SK-N-SH (cell line): ENCODE data around the gene PPP1R12A. TPM values are rescaled to one million over a fixed set of nuclear protein-coding genes. Genes with fewer than 3 reads are reported as not detected.

Source experiments
- CTCF ChIA-PET: fragments of 300-600, 350-600 bp; formaldehyde crosslinking; extraction: SDS; loops from one replicate; lab custom pipeline; 2021; lab: Yijun Ruan, JAX
- POLR2A ChIA-PET: fragments of 350-600 bp; sonication (Branson Sonifier 250); formaldehyde crosslinking; extraction: SDS; loops from one replicate; lab custom pipeline; 2020; ENCODE audit warnings: antibody characterized with exemption, inconsistent platforms; lab: Yijun Ruan, JAX
- DNase-seq: peaks from one replicate; pipeline ENCODE4 v3.0.0; 2012
- H2AFZ ChIP-seq: fragments of 200-600 bp; sonication (generic); 2 replicates; pipeline ENCODE4 v1.8.1; 2016; ENCODE audit warnings: antibody characterized with exemption, mild to moderate bottlenecking, low read depth
- H3F3A ChIP-seq: fragments of 200-600 bp; sonication (generic); replicated peaks from 2 replicates; pipeline ENCODE3; 2016; ENCODE audit warnings: antibody characterized with exemption, mild to moderate bottlenecking; ENCODE audit not compliant: insufficient read depth
- H3K27ac ChIP-seq, 2 experiments: fragments of 200-500 bp in 1 of 2; fragments of 200-600 bp in 1 of 2; sonication (Bioruptor generic) in 1 of 2; sonication (generic), shearing (Covaris generic) in 1 of 2; 2 replicates each; pipeline versions ENCODE4 v1.5.1 to v1.6.1; 2014 to 2016; ENCODE audit warnings: low read depth in 2 of 2, inconsistent platforms in 1 of 2, low read length in 1 of 2, mild to moderate bottlenecking in 1 of 2, mixed read lengths in 1 of 2
- H3K27me3 ChIP-seq: fragments of 200-600 bp; sonication (generic), shearing (Covaris generic); 2 replicates; pipeline ENCODE4 v1.6.1; 2016; ENCODE audit warnings: mixed run types; ENCODE audit not compliant: insufficient read depth
- H3K36me3 ChIP-seq, 2 experiments: fragments of 200-500 bp in 1 of 2; fragments of 200-600 bp in 1 of 2; sonication (Bioruptor generic) in 1 of 2; sonication (generic) in 1 of 2; replicated peaks in 1 of 2; 2 replicates each; pipeline versions ENCODE3 to v1.5.1; 2014 to 2016; ENCODE audit warnings: low read length in 1 of 2, mild to moderate bottlenecking in 1 of 2; ENCODE audit not compliant: insufficient read depth in 2 of 2, control insufficient read depth in 1 of 2
- H3K4me1 ChIP-seq, 2 experiments: fragments of 200-500 bp in 1 of 2; fragments of 200-600 bp in 1 of 2; sonication (Bioruptor generic) in 1 of 2; sonication (generic), shearing (Covaris generic) in 1 of 2; 2 replicates each; pipeline versions ENCODE4 v1.5.1 to v1.6.1; 2014 to 2016; ENCODE audit warnings: low read depth in 1 of 2, low read length in 1 of 2, mixed run types in 1 of 2; ENCODE audit not compliant: insufficient read depth in 2 of 2, control insufficient read depth in 1 of 2
- H3K4me2 ChIP-seq: fragments of 200-600 bp; sonication (generic), shearing (Covaris generic); 2 replicates; pipeline ENCODE4 v1.6.1; 2017; ENCODE audit warnings: mixed run types
- H3K4me3 ChIP-seq, 2 experiments: fragments of 200-500 bp in 1 of 2; fragments of 200-600 bp in 1 of 2; sonication (Bioruptor generic) in 1 of 2; sonication (generic), shearing (Covaris generic) in 1 of 2; 2 replicates each; pipeline versions ENCODE4 v1.5.1 to v1.8.1; 2014 to 2016; ENCODE audit warnings: low read depth in 2 of 2, inconsistent platforms in 1 of 2, low read length in 1 of 2, mild to moderate bottlenecking in 1 of 2, mixed read lengths in 1 of 2, moderate library complexity in 1 of 2
- H3K79me2 ChIP-seq: fragments of 200-600 bp; sonication (generic); 2 replicates; pipeline ENCODE4 v1.8.1; 2017; ENCODE audit warnings: mild to moderate bottlenecking; ENCODE audit not compliant: insufficient read depth
- H3K9ac ChIP-seq: fragments of 200-600 bp; sonication (generic); 2 replicates; pipeline ENCODE4 v1.6.1; 2017; ENCODE audit warnings: mixed run types
- H3K9me2 ChIP-seq: fragments of 200-600 bp; sonication (generic); 2 replicates; pipeline ENCODE4 v1.6.1; 2017; ENCODE audit warnings: mixed run types
- H3K9me3 ChIP-seq: fragments of 200-600 bp; sonication (generic); 2 replicates; pipeline ENCODE4 v1.6.1; 2017; ENCODE audit warnings: mixed run types, mild to moderate bottlenecking, moderate library complexity
- H4K20me1 ChIP-seq: fragments of 200-600 bp; sonication (generic); 2 replicates; pipeline ENCODE4 v1.6.1; 2017; ENCODE audit warnings: mild to moderate bottlenecking, mixed run types; ENCODE audit not compliant: insufficient read depth
- GATA2 ChIP-seq: sonication (generic); formaldehyde crosslinking; IDR thresholded peaks from 2 replicates; pipeline ENCODE4 v1.5.0; 2020; ENCODE audit warnings: mild to moderate bottlenecking, missing genetic modification reagents
- JUND ChIP-seq: IDR thresholded peaks from 2 replicates; pipeline ENCODE4 v1.4.0; 2012
- MEF2A ChIP-seq: IDR thresholded peaks from 2 replicates; pipeline ENCODE4 v1.4.0; 2012; ENCODE audit warnings: low read depth, borderline replicate concordance
- RFX5 ChIP-seq: IDR thresholded peaks from 2 replicates; pipeline ENCODE4 v1.6.1; 2012; ENCODE audit warnings: mild to moderate bottlenecking, improper control_type of control experiment, low read length
- RXRA ChIP-seq: IDR thresholded peaks from 2 replicates; pipeline ENCODE4 v1.4.0; 2012; ENCODE audit warnings: low read depth, mild to moderate bottlenecking, borderline replicate concordance
- TAF1 ChIP-seq: IDR thresholded peaks from 2 replicates; pipeline ENCODE4 v1.6.1; 2012; ENCODE audit warnings: low read depth, mild to moderate bottlenecking, low read length, moderate library complexity, borderline replicate concordance
- WGBS: methylation state at CpG from one replicate; pipeline ENCODE4 v1.1.6; 2017; ENCODE audit warnings: low lambda C conversion rate; 5-methylcytosine and 5-hydroxymethylcytosine counted together
- polyA plus RNA-seq, 3 experiments: library from polyadenylated mRNA; depleted of rRNA; stranded (reverse); fragments of >200 nt; gene quantifications; 2 replicates each; pipeline ENCODE4 v1.2.3, GENCODE V29; 2012
- TF ChIP-seq, protein P1 (sequence below): IDR thresholded peaks from 2 replicates; pipeline ENCODE4 v1.6.1; 2012; ENCODE audit warnings: mild to moderate bottlenecking, low read depth, low read length, moderate library complexity
- TF ChIP-seq, protein P2 (sequence below): fragments of 150-350 bp; IDR thresholded peaks from 2 replicates; pipeline ENCODE4 v1.6.1; 2016; ENCODE audit warnings: mild to moderate bottlenecking, low read depth, low read length
- TF ChIP-seq, protein P3 (sequence below): IDR thresholded peaks from 2 replicates; pipeline ENCODE4 v1.4.0; 2012; ENCODE audit warnings: low read depth, borderline replicate concordance
- TF ChIP-seq, protein P4 (sequence below): fragments of 200-600 bp; sonication (generic); IDR thresholded peaks from 2 replicates; pipeline ENCODE4 v1.6.1; 2017; ENCODE audit warnings: antibody characterized with exemption, mild to moderate bottlenecking, moderate library complexity

The PPP1R12A gene
- polyA plus RNA-seq, 1 of the 3 experiments (the other 2 are of a cell fraction): 26.0 TPM

DNA sequence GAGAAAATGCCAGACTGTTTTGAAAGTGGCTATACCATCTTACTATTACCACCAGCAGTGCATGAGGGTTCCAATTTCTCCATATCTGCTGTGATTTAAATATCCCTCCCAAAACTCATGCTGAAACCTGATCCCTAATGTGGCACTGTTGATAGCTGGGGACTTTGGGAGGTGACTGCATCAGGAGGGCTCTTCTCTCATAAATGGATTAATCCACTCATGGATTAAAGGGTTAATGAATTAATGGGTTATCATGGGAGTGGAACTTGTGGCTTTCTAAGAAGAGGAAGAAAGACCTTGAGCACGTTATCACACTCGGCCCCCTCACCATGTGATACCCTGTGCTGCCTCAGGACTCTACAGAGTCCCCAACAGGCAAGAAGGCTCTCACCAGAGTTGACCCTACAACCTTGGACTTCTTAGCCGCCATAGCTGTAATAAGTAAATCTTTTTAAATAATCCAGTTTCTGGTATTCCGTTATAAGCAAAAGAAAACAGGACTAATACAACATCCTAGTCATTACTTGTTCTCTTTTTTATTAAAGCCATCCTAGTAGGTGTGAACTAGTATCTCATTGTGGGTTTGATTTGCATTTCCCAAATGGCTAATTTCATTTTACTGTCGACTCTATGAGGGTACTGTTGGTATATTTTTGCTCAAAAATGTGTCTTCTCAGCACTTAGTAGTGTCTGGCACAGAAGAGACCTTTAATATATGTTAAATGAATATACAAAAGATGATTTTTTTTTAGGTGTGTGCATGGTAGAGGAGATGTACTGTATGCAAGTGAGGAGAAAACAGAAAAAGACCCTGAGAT, 14.3 kb downstream of the PPP1R12A start (continued):
- TF ChIP-seq, protein P1, sequence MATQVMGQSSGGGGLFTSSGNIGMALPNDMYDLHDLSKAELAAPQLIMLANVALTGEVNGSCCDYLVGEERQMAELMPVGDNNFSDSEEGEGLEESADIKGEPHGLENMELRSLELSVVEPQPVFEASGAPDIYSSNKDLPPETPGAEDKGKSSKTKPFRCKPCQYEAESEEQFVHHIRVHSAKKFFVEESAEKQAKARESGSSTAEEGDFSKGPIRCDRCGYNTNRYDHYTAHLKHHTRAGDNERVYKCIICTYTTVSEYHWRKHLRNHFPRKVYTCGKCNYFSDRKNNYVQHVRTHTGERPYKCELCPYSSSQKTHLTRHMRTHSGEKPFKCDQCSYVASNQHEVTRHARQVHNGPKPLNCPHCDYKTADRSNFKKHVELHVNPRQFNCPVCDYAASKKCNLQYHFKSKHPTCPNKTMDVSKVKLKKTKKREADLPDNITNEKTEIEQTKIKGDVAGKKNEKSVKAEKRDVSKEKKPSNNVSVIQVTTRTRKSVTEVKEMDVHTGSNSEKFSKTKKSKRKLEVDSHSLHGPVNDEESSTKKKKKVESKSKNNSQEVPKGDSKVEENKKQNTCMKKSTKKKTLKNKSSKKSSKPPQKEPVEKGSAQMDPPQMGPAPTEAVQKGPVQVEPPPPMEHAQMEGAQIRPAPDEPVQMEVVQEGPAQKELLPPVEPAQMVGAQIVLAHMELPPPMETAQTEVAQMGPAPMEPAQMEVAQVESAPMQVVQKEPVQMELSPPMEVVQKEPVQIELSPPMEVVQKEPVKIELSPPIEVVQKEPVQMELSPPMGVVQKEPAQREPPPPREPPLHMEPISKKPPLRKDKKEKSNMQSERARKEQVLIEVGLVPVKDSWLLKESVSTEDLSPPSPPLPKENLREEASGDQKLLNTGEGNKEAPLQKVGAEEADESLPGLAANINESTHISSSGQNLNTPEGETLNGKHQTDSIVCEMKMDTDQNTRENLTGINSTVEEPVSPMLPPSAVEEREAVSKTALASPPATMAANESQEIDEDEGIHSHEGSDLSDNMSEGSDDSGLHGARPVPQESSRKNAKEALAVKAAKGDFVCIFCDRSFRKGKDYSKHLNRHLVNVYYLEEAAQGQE: no peak
- TF ChIP-seq GATA2 (CRISPR knock-in tag) (no peak), TAF1 (no peak), MEF2A (no peak), RFX5 (no peak), JUND (no peak)
- TF ChIP-seq, protein P2, sequence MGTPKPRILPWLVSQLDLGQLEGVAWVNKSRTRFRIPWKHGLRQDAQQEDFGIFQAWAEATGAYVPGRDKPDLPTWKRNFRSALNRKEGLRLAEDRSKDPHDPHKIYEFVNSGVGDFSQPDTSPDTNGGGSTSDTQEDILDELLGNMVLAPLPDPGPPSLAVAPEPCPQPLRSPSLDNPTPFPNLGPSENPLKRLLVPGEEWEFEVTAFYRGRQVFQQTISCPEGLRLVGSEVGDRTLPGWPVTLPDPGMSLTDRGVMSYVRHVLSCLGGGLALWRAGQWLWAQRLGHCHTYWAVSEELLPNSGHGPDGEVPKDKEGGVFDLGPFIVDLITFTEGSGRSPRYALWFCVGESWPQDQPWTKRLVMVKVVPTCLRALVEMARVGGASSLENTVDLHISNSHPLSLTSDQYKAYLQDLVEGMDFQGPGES: no peak
- TF ChIP-seq, protein P3, sequence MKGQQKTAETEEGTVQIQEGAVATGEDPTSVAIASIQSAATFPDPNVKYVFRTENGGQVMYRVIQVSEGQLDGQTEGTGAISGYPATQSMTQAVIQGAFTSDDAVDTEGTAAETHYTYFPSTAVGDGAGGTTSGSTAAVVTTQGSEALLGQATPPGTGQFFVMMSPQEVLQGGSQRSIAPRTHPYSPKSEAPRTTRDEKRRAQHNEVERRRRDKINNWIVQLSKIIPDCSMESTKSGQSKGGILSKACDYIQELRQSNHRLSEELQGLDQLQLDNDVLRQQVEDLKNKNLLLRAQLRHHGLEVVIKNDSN: no peak
- TF ChIP-seq, protein P4, sequence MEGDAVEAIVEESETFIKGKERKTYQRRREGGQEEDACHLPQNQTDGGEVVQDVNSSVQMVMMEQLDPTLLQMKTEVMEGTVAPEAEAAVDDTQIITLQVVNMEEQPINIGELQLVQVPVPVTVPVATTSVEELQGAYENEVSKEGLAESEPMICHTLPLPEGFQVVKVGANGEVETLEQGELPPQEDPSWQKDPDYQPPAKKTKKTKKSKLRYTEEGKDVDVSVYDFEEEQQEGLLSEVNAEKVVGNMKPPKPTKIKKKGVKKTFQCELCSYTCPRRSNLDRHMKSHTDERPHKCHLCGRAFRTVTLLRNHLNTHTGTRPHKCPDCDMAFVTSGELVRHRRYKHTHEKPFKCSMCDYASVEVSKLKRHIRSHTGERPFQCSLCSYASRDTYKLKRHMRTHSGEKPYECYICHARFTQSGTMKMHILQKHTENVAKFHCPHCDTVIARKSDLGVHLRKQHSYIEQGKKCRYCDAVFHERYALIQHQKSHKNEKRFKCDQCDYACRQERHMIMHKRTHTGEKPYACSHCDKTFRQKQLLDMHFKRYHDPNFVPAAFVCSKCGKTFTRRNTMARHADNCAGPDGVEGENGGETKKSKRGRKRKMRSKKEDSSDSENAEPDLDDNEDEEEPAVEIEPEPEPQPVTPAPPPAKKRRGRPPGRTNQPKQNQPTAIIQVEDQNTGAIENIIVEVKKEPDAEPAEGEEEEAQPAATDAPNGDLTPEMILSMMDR: no peak
- TF ChIP-seq, all 33 proteins: peak for 0

DNA sequence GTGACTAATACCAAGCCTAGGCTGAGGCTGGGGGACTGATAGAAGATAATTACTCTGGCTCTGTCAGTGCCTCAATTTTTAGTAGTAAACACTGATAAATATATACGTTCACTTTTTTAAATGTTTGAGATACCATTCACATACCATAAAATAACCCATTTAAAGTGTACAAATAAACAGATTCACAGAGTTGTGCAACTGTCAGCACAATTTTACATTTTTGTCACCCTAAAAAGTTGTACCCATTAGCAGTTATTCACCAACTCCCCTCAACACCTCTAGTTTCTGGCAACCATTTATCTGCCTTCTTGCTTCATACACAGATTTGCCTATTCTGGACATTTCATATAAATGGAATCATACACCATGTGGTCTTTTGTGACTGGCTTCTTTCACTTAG, 15.1 kb downstream of the PPP1R12A start:
- H2AFZ ChIP-seq: no peak overlapping the region
- 97% methylated on average over 1 of the region's 1 CpG for WGBS
- H3K36me3 ChIP-seq: peaks cover 0 to 13% of the 10 kb centered on the region in 2 experiments
- TF ChIP-seq RXRA: no peak
- no peak for TF ChIP-seq JUND
- H3K4me2 ChIP-seq: no peak overlapping the region
- no peaks in the 10 kb centered on the region for H3K9me3 ChIP-seq
- ChIA-PET POLR2A (no interaction called here), CTCF (no interaction called here)
- H3K9me2 ChIP-seq: no peaks in the 10 kb centered on the region
- H3K79me2 ChIP-seq: peaks cover 100% of the 10 kb centered on the region
- no peak overlapping the region for H3K4me3 ChIP-seq
- H3K4me1 ChIP-seq: no peaks in the 10 kb centered on the region; a peak in 2 of 4 replicates
- no peak for DNase-seq
- H3K27ac ChIP-seq: no peak overlapping the region
- H3F3A ChIP-seq: no peaks in the 10 kb centered on the region
- H3K27me3 ChIP-seq: no peaks in the 10 kb centered on the region
- H3K9ac ChIP-seq: no peak overlapping the region
- peaks cover 96% of the 10 kb centered on the region for H4K20me1 ChIP-seq
